ENCODE data around the gene RAB24.

- TF ChIP-seq CTCF (IDR thresholded peaks at IDR 0.05) = no peak
- TF ChIP-seq, protein P1, sequence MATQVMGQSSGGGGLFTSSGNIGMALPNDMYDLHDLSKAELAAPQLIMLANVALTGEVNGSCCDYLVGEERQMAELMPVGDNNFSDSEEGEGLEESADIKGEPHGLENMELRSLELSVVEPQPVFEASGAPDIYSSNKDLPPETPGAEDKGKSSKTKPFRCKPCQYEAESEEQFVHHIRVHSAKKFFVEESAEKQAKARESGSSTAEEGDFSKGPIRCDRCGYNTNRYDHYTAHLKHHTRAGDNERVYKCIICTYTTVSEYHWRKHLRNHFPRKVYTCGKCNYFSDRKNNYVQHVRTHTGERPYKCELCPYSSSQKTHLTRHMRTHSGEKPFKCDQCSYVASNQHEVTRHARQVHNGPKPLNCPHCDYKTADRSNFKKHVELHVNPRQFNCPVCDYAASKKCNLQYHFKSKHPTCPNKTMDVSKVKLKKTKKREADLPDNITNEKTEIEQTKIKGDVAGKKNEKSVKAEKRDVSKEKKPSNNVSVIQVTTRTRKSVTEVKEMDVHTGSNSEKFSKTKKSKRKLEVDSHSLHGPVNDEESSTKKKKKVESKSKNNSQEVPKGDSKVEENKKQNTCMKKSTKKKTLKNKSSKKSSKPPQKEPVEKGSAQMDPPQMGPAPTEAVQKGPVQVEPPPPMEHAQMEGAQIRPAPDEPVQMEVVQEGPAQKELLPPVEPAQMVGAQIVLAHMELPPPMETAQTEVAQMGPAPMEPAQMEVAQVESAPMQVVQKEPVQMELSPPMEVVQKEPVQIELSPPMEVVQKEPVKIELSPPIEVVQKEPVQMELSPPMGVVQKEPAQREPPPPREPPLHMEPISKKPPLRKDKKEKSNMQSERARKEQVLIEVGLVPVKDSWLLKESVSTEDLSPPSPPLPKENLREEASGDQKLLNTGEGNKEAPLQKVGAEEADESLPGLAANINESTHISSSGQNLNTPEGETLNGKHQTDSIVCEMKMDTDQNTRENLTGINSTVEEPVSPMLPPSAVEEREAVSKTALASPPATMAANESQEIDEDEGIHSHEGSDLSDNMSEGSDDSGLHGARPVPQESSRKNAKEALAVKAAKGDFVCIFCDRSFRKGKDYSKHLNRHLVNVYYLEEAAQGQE (IDR thresholded peaks at IDR 0.05) = no peak
- no peak for TF ChIP-seq CHD2 (IDR thresholded peaks at IDR 0.05; ENCODE audit: low read length, partially characterized antibody)
- no peak for TF ChIP-seq TP53 (CRISPR knock-in tag; IDR thresholded peaks at IDR 0.05)
- TF ChIP-seq MYC (IDR thresholded peaks at IDR 0.05; ENCODE audit: borderline replicate concordance, low read length) = no peak
- no peak for TF ChIP-seq BHLHE40 (IDR thresholded peaks at IDR 0.05; ENCODE audit: low read depth, low read length)
- no peak for TF ChIP-seq E2F6 (IDR thresholded peaks at IDR 0.05; ENCODE audit: borderline replicate concordance, low read depth)
- TF ChIP-seq HEYL (CRISPR knock-in tag; IDR thresholded peaks at IDR 0.05) = no peak
Observed at GRCh38 chr5:177333420-177334154, 30.1 kb upstream of the RAB24 start.
